GM18511 (cell line): ENCODE results near the gene RABL2A.
"Not testable (repeated sequence)": the region's sequence is repeated elsewhere in the genome, so short reads cannot be mapped to it uniquely, and the experiment has no call there.

Experiments used
- ATAC-seq: cut with Tn5 transposase; IDR thresholded peaks from one replicate; pipeline ENCODE4 v1.9.1; 2021; ENCODE audit warnings: mild to moderate bottlenecking, moderate library complexity; ENCODE audit not compliant: unreplicated experiment

Gene RABL2A

DNA sequence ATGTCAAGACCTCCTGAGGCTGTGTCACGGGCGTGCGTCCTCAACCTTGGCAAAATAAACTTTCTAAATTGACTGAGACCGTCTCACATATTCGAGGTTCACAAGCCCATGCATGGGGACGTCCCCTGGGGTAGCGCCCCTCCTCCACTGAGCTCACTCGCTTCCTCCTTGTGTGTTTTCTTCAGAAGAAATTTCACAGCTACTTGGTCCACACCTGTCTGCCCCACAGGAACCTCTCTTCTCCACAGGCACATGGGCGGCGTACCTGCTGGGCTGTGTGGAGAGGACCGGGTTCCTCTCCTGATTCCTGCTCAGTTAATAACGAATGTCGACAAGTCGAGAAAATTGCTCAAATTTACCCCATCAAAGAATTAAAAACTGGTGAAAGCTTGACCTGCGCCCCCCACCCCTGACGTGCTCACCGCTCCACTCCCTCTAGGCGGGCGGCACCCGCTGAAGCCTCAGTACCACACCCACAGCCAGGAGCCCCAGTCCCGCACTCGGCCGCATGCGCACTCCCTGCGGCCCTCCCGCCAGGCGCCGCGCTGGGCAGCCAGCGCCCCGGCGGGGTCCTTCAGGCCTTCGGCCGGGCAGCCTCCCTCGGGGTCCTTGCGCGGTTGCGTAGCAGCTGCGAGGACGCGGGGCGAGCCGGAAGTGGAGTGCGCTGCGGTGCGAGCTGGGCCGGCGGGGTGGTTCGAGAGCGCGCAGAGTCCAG lies at the start of gene RABL2A:
TSS of gene RABL2A (plus strand) at position 651 of the 715 bp plus-strand sequence. CDS start 1,341 bp downstream, outside the sequence.
- ATAC-seq, result peak; percentile 96

DNA sequence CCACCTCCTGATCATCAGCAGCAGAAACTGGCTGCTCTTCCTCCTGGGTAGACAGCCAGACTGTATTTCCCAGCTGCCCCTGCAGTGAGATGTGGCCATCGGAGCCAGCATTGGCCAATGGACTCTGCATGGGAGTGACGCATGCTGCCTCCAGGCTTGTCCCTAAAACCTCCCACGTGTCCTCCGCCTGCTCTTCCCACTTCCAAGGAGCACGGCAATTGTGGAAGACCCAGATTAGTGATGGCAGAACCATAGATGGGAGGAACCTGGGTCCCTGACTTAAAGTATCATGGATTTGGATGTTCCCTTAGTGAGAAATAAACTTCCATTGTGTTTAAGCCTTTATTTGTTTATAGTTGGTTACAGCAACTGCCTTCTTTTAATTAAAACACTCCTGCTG lies 48.6 kb upstream of the RABL2A start:
- not testable (repeated sequence) for ATAC-seq

DNA sequence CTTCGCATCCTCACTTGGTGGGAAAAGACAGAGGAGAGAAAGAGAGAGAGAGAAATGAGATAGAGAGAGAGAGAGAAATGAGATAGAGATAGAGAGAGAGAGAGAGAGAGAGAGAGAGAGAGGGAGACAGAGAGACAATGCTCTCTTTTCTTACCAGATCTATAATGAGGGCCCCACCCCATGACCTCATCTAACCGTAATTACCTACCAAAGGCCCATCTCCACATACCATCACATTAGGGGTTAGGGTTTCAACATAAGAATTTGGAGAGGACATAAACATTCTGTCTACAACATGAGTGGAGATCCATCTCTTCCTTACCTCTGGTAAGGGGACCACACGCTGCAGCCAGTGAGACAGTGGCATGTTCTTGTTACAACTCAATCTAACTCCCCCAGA lies 44.6 kb upstream of the RABL2A start:
- ATAC-seq, result not testable (repeated sequence)

GRCh38 chr2:113583521-113584225 lies 43.4 kb upstream of the RABL2A start:
- not testable (repeated sequence) for ATAC-seq

DNA sequence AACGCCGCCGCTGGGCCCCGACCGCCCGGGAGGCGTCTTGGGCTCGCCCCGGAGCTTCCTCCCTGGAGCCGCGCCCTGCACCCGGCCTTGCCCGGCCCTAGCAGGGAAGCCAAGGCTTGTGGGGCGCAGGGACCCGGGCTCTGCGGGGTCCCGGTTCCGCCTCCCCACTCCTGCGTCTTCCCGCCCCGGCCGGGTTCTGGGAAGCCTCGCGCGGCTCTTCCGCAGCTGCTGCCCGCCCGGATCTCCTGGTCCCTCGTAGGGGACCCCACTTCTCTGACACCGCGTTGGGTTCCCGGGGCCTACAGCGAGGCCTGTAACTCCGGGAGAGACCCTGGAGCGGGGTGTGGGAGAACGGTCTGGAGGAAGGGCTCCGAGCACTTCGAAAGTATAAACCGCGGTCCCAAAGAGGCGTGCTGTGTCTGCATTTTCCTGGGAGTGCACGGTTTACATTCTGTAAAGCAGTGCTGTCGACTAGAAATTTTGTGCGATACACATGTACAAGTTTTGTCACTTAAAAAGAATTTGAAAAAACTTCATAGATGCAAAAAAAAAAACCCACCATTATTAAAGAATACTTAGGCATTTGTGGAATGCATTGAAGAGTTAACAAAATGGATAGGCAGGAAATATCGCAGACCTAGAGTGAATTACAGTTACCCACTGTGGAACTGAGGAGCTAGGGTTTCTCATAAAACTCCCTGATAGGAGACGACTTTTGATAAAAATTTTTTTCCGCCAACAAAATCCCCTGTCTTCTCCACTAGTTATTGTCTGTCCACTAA lies 42.6 kb upstream of the RABL2A start:
- not testable (repeated sequence) for ATAC-seq

DNA sequence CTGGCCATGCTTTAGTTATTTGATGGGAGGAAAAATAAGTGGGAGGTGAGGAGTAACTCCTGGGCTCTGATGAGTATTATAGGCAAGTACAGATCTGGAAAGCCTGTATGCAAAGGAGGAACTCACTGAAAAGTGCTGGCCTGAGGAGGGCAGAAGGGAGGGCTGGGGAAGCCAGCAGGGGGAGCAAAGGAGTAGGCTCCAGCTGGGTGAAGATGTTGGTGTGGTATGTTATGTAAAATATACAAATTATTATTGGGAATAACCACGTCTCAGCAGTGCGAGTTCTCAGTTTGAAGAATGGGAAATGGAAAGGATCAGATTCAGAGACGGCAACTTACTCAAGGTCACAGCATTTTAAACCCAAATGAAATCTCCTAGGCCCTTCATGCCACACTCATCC lies 39.9 kb upstream of the RABL2A start:
- not testable (repeated sequence) for ATAC-seq

- not testable (repeated sequence) for ATAC-seq
Observed at GRCh38 chr2:113589591-113589990, 37.5 kb upstream of the RABL2A start.

DNA sequence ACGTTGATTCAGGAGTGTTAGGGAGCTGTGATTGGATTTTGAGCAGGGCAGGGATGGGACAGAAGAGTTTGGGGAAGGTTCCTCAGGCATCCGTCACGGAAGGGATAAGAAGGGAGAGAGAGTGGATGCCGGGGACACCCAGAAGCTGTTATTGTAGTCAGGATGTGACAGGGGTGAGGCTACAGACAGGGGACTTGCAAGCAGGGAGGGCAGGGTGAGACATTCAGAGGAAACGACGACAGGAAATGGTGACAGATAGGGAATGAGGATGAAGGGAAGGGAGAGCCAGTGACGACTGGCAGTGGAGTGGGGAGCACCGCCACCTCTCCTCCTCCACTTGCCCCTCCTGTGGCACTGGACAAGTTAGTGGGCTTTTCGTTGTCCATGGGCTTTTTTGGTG lies 35.1 kb upstream of the RABL2A start:
- ATAC-seq, result not testable (repeated sequence)

- ATAC-seq, result not testable (repeated sequence)
Observed at GRCh38 chr2:113593280-113593679, 33.8 kb upstream of the RABL2A start.

GRCh38 chr2:113595725-113596124 lies 31.3 kb upstream of the RABL2A start:
- ATAC-seq, result not testable (repeated sequence)

DNA sequence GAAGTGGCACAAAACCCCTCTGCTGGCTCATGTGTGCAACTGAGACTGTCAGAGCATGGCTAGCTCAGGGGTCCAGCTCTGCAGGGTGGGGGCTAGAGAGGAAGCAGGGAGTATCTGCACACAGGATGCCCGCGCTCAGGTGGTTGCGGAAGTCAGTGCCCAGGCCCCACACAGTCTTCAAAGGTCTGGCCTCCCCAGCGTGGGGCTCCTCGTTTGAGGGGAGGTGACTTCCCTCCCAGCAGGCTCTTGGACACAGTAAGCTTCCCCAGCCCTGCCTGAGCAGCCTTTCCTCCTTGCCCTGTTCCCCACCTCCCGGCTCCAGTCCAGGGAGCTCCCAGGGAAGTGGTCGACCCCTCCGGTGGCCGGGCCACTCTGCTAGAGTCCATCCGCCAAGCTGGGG lies 29.9 kb upstream of the RABL2A start:
- ATAC-seq, result not testable (repeated sequence)

DNA sequence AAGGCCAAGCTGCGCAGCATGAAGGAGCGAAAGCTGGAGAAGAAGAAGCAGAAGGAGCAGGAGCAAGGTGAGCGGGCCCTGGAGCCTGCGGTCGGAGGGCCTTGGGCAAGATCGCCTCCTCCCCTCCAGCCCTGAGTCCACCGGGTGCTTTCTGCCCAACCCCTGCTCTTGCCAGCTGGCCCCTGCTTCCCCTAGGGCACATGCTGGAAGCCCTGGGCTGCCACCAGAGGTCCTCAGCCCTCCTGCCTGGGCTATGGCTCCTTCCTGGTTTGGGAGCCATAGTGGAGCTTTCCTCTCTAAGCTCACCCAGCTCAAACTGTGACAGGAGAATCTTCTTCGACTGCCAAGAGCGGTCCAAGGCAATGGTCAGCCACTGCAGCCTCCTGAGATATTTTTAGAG lies 29.5 kb upstream of the RABL2A start:
- ATAC-seq, result not testable (repeated sequence)

GRCh38 chr2:113598180-113598579 lies 28.9 kb upstream of the RABL2A start:
- not testable (repeated sequence) for ATAC-seq

DNA sequence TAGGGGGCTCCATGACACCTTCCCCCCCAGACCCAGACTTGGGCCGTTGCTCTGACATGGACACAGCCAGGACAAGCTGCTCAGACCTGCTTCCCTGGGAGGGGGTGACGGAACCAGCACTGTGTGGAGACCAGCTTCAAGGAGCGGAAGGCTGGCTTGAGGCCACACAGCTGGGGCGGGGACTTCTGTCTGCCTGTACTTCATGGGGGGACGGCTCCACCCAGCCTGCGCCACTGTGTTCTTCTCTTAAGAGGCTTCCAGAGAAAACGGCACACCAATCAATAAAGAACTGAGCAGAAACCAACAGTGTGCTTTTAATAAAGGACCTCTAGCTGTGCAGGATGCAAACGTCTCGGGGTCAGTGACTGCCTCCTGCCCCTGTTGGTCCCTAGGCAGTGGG lies 28.3 kb upstream of the RABL2A start:
- not testable (repeated sequence) for ATAC-seq

DNA sequence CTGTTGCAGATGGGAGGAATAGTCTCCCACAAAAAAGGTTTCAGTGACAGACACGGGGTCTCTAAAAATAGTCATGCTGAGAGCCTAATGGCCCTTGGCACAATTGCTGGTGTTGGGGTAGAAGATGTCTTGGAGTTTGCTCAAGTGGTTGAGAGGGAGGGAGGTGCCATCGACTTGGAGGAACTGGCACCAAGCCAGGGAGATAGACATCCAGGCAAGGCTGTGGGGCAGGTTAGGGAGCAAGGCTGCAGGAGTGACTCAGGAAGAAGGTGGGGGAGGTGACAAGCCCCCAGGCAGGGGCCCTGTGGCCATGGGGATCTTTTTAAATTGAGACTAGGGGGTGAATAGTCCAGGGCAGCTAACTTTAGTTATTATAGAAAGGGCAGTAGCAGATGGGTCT lies 27.9 kb upstream of the RABL2A start:
- not testable (repeated sequence) for ATAC-seq

- ATAC-seq, result not testable (repeated sequence)
Observed at GRCh38 chr2:113602040-113602769, 24.9 kb upstream of the RABL2A start.

GRCh38 chr2:113602869-113603466 lies 24.1 kb upstream of the RABL2A start:
- ATAC-seq, result no peak

DNA sequence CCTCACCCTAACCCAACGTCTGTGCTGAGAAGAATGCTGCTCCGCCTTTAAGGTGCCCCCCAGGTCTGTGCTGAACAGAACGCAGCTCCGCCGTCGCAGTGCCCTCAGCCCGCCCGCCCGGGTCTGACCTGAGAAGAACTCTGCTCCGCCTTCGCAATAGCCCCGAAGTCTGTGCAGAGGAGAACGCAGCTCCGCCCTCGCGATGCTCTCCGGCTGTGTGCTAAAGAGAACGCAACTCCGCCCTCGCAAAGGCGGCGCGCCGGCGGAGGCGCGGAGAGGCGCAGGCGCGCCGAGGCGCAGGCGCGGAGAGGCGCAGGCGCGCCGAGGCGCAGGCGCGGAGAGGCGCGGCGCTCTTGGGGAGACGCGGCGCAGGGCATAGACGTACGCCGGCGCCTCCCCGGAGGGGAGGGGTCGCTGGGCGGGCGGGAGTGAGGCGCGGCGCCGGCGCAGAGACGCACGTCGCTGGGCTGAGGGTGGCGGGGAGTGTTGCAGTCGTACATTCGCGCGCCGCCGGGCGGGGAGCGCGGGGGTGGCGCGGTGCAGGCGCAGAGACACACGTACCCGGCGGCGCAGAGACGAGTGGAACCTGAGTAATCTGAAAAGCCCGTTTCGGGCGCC lies 23.5 kb upstream of the RABL2A start:
- ATAC-seq, result peak; percentile 92

GRCh38 chr2:113604085-113604477 lies 23.0 kb upstream of the RABL2A start:
- ATAC-seq, result peak; percentile 35

DNA sequence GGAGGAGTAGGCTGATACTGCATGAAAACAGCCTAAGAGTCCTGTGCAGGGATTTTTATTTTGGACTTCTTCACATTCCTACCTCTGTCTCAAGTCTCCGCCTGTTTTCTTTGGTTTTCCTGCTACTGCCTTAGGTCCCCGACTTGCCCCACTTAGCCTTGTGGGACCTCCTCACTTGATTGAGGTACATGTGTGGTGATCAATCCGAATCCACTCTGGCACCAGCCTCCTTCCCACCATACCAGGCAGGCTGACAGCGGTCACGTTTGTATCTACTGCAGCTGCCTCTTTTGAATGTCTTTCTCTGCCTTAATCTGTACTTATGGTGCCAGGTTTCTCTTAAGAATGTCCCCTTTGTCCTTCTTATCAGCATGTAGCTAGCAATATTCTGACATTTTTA lies 22.4 kb upstream of the RABL2A start:
- ATAC-seq, result not testable (repeated sequence)
